HCT116 (cell line): ENCODE data around the gene KNTC1. TPM values are rescaled to one million over a fixed set of nuclear protein-coding genes. Genes with fewer than 3 reads are reported as not detected.

Source experiments
- ATAC-seq: fragments of 200-7000 bp; cut with Tn5 transposase; 2 replicates; pipeline ENCODE4 v1.9.1; 2020; ENCODE audit warnings: mild to moderate bottlenecking, moderate library complexity
- BruUV-seq: library from RNA; stranded (reverse); fragments of 400-500 nt; replicated peaks from 2 replicates; lab custom pipeline; 2021; lab: Mats Ljungman, UMichigan
- CTCF ChIA-PET: fragments of 300-600 bp; sonication (Branson Sonifier 250); formaldehyde crosslinking; loops from one replicate; lab custom pipeline; 2021; ENCODE audit warnings: antibody characterized with exemption; lab: Charles Lee
- POLR2A ChIA-PET: fragments of 300-600, 350-600 bp; sonication (Branson Sonifier 250); formaldehyde crosslinking; loops from one replicate; lab custom pipeline; 2021; ENCODE audit warnings: antibody characterized with exemption; lab: Charles Lee
- RAD21 ChIA-PET, 2 experiments: fragments of 300-600 bp; sonication (Branson Sonifier 250); formaldehyde crosslinking; loops; one replicate each; lab custom pipeline; 2023; ENCODE audit warnings: low total read pairs in 2 of 2; ENCODE audit not compliant: uncharacterized antibody in 2 of 2, unreplicated experiment in 2 of 2, low non-redundant PET in 1 of 2; lab: Charles Lee
- DNase-seq: peaks from one replicate; pipeline ENCODE4 v3.0.0-alpha.2; 2010; ENCODE audit warnings: low read depth, low spot score
- H2AFZ ChIP-seq: fragments of 200-600 bp; shearing (Covaris generic), sonication (generic); 2 replicates; pipeline ENCODE4 v1.6.1; 2017; ENCODE audit warnings: low read depth, mixed run types, mixed read lengths, antibody characterized with exemption, low read length; ENCODE audit not compliant: poor library complexity, severe bottlenecking
- H3K27ac ChIP-seq: 2 replicates; pipeline ENCODE4 v1.5.1; 2012; ENCODE audit warnings: low read depth, low read length
- H3K27me3 ChIP-seq: fragments of 200-600 bp; sonication (generic); 2 replicates; pipeline ENCODE4 v1.6.1; 2016; ENCODE audit warnings: mixed run types, low read length, mixed read lengths; ENCODE audit not compliant: insufficient read depth
- H3K36me3 ChIP-seq, 2 experiments: fragments of 200-500 bp in 1 of 2; fragments of 200-600 bp in 1 of 2; sonication (Bioruptor generic) in 1 of 2; sonication (generic) in 1 of 2; 2 replicates each; pipeline versions ENCODE4 v1.5.1 to v1.6.1; 2014 to 2016; ENCODE audit warnings: low read length in 2 of 2, inconsistent platforms in 1 of 2, mixed read lengths in 1 of 2, mixed run types in 1 of 2; ENCODE audit not compliant: insufficient read depth in 2 of 2, control insufficient read depth in 1 of 2
- H3K4me1 ChIP-seq, 2 experiments: fragments of 200-600 bp in 1 of 2; sonication (generic) in 1 of 2; 2 replicates each; pipeline versions ENCODE4 v1.5.1 to v1.6.1; 2012 to 2017; ENCODE audit warnings: low read length in 2 of 2, inconsistent platforms in 1 of 2, mild to moderate bottlenecking in 1 of 2, mixed read lengths in 1 of 2, mixed run types in 1 of 2, moderate library complexity in 1 of 2; ENCODE audit not compliant: insufficient read depth in 2 of 2, control insufficient read depth in 1 of 2
- H3K4me2 ChIP-seq: fragments of 200-600 bp; sonication (generic); 2 replicates; pipeline ENCODE4 v1.6.1; 2017; ENCODE audit warnings: mixed run types, low read length, mixed read lengths
- H3K4me3 ChIP-seq, 2 experiments: fragments of 200-600 bp in 1 of 2; sonication (generic) in 1 of 2; replicated peaks in 1 of 2; 2 replicates each; pipeline ENCODE4 v1.5.1; 2011 to 2016; ENCODE audit warnings: low read length in 2 of 2, control low read depth in 1 of 2, low read depth in 1 of 2, mild to moderate bottlenecking in 1 of 2, mixed read lengths in 1 of 2, mixed run types in 1 of 2
- H3K79me2 ChIP-seq: fragments of 200-600 bp; sonication (generic); 2 replicates; pipeline ENCODE4 v1.6.1; 2017; ENCODE audit warnings: mild to moderate bottlenecking, mixed run types, low read length, moderate library complexity, mixed read lengths; ENCODE audit not compliant: insufficient read depth
- H3K9ac ChIP-seq: fragments of 200-600 bp; sonication (generic); 2 replicates; pipeline ENCODE4 v1.6.1; 2016; ENCODE audit warnings: low read length, mixed read lengths
- H3K9me2 ChIP-seq: fragments of 200-600 bp; sonication (generic), shearing (Covaris generic); 2 replicates; pipeline ENCODE4 v1.6.1; 2017; ENCODE audit warnings: mixed run types, mild to moderate bottlenecking, moderate library complexity; ENCODE audit not compliant: insufficient read depth
- H3K9me3 ChIP-seq, 2 experiments: fragments of 200-500 bp in 1 of 2; fragments of 200-600 bp in 1 of 2; sonication (Bioruptor generic) in 1 of 2; sonication (generic) in 1 of 2; 2 replicates each; pipeline ENCODE4 v1.6.1; 2014 to 2017; ENCODE audit warnings: low read length in 2 of 2, mixed read lengths in 2 of 2, inconsistent platforms in 1 of 2, low read depth in 1 of 2, mild to moderate bottlenecking in 1 of 2, mixed run types in 1 of 2, moderate library complexity in 1 of 2; ENCODE audit not compliant: control insufficient read depth in 1 of 2, insufficient read depth in 1 of 2
- H4K20me1 ChIP-seq: fragments of 200-600 bp; sonication (generic), shearing (Covaris generic); 2 replicates; pipeline ENCODE4 v1.6.1; 2017; ENCODE audit warnings: mixed run types, mild to moderate bottlenecking, moderate library complexity; ENCODE audit not compliant: insufficient read depth
- CBX3 ChIP-seq: IDR thresholded peaks from 2 replicates; pipeline ENCODE4 v1.6.1; 2012; ENCODE audit warnings: low read depth
- CEBPB ChIP-seq: IDR thresholded peaks from 2 replicates; pipeline ENCODE4 v1.6.1; 2012; ENCODE audit warnings: low read depth
- EGR1 ChIP-seq: IDR thresholded peaks from 2 replicates; pipeline ENCODE4 v1.6.1; 2012; ENCODE audit warnings: low read depth
- ELF1 ChIP-seq: IDR thresholded peaks from 2 replicates; pipeline ENCODE4 v1.6.1; 2012; ENCODE audit warnings: low read depth, borderline replicate concordance
- EZH2phosphoT487 ChIP-seq: fragments of 200-600 bp; IDR thresholded peaks from 2 replicates; pipeline ENCODE4 v1.6.1; 2018; ENCODE audit warnings: antibody characterized with exemption, borderline replicate concordance
- FOSL1 ChIP-seq: IDR thresholded peaks from 2 replicates; pipeline ENCODE4 v1.6.1; 2012; ENCODE audit warnings: low read depth
- POLR2A ChIP-seq: IDR thresholded peaks from 2 replicates; pipeline ENCODE4 v1.7.0; 2011; ENCODE audit warnings: borderline replicate concordance; ENCODE audit not compliant: insufficient read depth, insufficient read length; ENCODE audit errors: extremely low read depth
- SP1 ChIP-seq: IDR thresholded peaks from 2 replicates; pipeline ENCODE4 v1.6.1; 2012; ENCODE audit warnings: low read depth
- TCF7L2 ChIP-seq: IDR thresholded peaks from 2 replicates; pipeline ENCODE4 v1.7.0; 2011; ENCODE audit warnings: borderline replicate concordance, inconsistent platforms; ENCODE audit not compliant: insufficient read depth, insufficient read length; ENCODE audit errors: extremely low read depth
- YY1 ChIP-seq: IDR thresholded peaks from 2 replicates; pipeline ENCODE4 v1.6.1; 2011; ENCODE audit warnings: low read length, low read depth, moderate library complexity, mild to moderate bottlenecking; ENCODE audit not compliant: insufficient replicate concordance; ENCODE audit errors: extremely low read depth
- ZFX ChIP-seq: fragments of 450-650 bp; IDR thresholded peaks from 2 replicates; pipeline ENCODE4 v1.6.1; 2017
- ZNF274 ChIP-seq: fragments of 200-500 bp; sonication (Bioruptor generic); IDR thresholded peaks from 2 replicates; pipeline ENCODE4 v1.6.1; 2014; ENCODE audit warnings: mild to moderate bottlenecking, low read depth, low read length, inconsistent platforms
- intact Hi-C: fragments of 100-400 bp; cut with micrococcal nuclease; formaldehyde crosslinking; loops from 2 replicates; pipeline ENCODE4 v1.10.0; 2022
- total RNA-seq: library from RNA; stranded (reverse); gene quantifications from one replicate; pipeline ENCODE4 v1.2.1, GENCODE V29; 2021; ENCODE audit not compliant: unreplicated experiment
- TF ChIP-seq, protein P1 (sequence below): IDR thresholded peaks from 2 replicates; pipeline ENCODE4 v1.6.1; 2012

Gene KNTC1
- total RNA-seq, 1 experiment from 2014 or later: 70.2 TPM

DNA sequence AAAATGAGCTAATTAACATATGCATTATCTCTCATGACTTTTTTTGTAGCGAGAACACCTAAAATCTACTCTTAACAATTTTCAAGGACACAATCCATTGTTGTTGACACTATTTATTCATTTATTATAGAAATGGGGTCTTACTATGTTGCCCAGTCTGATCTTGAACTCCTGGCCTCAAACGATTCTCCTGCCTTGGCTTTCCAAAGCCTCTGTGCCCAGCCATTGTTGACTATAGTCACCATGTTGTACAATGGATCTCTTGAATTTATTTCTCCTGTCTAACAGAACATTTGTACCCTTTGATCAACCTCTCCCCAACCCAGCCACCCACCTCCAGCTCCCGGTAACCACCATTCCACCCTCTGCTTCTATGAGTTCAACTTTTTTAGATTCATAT, 134.9 kb downstream of the KNTC1 start:
- ChIA-PET RAD21 (no interaction called here), POLR2A (no interaction called here), CTCF (interaction anchor here (1.5 kb wide), 1 partner anchor 17 kb away, joined by 3 read pairs; no protein-coding TSS in a partner anchor)
- no peaks in the 10 kb centered on the region for H3K9me3 ChIP-seq
- H2AFZ ChIP-seq: no peak overlapping the region
- no TSS peak for BruUV-seq
- DNase-seq: no peak
- H3K36me3 ChIP-seq: no peaks in the 10 kb centered on the region
- H3K27me3 ChIP-seq: no peaks in the 10 kb centered on the region
- no peak overlapping the region for H3K4me2 ChIP-seq
- H3K79me2 ChIP-seq: no peaks in the 10 kb centered on the region
- H3K9ac ChIP-seq: no peak overlapping the region
- no peak for ATAC-seq
- no peak for TF ChIP-seq POLR2A
- no peak for TF ChIP-seq EZH2phosphoT487
- TF ChIP-seq ZNF274: no peak
- H3K4me3 ChIP-seq: no peak overlapping the region
- H3K9me2 ChIP-seq: no peaks in the 10 kb centered on the region
- H3K27ac ChIP-seq: no peak overlapping the region
- intact Hi-C loops: no loop called here
- no peaks in the 10 kb centered on the region for H3K4me1 ChIP-seq
- H4K20me1 ChIP-seq: no peaks in the 10 kb centered on the region

DNA sequence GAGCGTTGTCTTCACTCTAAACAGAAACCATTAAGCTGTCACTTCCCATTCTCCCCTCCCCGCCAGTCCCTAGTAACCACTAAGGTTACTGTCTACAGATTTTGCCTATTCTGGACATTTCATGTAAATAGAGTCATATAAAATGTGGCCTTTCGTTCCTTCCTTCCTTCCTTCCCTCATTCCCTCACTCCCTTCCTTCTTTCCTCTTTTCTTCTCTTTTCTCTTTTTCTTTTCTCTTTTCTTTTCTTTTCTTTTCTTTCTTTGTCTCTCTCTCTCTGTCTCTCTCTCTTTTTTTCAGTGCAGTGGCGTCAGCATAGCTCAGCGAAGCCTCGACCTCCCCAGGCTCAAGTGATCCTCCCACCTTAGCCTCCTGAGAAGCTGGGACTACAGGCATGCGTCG, 138.3 kb downstream of the KNTC1 start:
- TF ChIP-seq ZFX (no peak), CEBPB (no peak), YY1 (no peak), CBX3 (no peak), FOSL1 (no peak), EGR1 (no peak), TCF7L2 (no peak), SP1 (no peak), ELF1 (no peak)
- TF ChIP-seq, protein P1, sequence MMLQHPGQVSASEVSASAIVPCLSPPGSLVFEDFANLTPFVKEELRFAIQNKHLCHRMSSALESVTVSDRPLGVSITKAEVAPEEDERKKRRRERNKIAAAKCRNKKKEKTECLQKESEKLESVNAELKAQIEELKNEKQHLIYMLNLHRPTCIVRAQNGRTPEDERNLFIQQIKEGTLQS: no peak
- H2AFZ ChIP-seq: no peak overlapping the region
- no peaks in the 10 kb centered on the region for H3K79me2 ChIP-seq
- no peaks in the 10 kb centered on the region for H4K20me1 ChIP-seq
- no peak overlapping the region for H3K4me2 ChIP-seq
- no peaks in the 10 kb centered on the region for H3K4me1 ChIP-seq
- BruUV-seq: no TSS peak
- DNase-seq (no peak), ATAC-seq (no peak)
- ChIA-PET POLR2A (no interaction called here), RAD21 (no interaction called here), CTCF (no interaction called here)
- H3K9me3 ChIP-seq: no peaks in the 10 kb centered on the region
- no peaks in the 10 kb centered on the region for H3K36me3 ChIP-seq
- no peak overlapping the region for H3K27ac ChIP-seq
- H3K9ac ChIP-seq: no peak overlapping the region
- intact Hi-C loops: no loop called here
- no peaks in the 10 kb centered on the region for H3K27me3 ChIP-seq
- no peak overlapping the region for H3K4me3 ChIP-seq
- H3K9me2 ChIP-seq: no peaks in the 10 kb centered on the region
